Femur (tissue), 1 donor: ENCODE results near the gene NUB1.

ENCODE experiments used
- DNase-seq: peaks from one replicate; pipeline ENCODE4 v3.0.0-alpha.2; 2017

The NUB1 gene

DNA sequence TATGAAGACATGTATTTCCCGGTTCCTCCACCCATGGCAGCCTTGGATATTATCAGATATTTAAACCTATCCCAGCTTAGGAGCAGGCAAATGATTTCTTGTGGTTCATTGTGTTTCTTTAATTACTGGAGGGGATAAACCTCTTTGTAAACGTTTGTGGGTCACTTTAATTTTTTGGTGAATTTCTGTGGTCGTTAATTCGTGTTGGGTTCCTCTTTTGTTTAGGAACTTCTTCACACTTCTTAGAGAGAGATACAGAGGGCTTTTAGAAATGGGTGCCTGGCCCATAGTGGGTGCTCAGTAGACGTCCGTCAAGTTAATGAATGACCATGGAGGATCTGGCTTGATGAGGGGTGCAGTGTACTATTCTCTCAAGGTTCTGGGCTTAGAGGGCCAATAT, 27.2 kb upstream of the NUB1 start:
- DNase-seq, result no peak

DNA sequence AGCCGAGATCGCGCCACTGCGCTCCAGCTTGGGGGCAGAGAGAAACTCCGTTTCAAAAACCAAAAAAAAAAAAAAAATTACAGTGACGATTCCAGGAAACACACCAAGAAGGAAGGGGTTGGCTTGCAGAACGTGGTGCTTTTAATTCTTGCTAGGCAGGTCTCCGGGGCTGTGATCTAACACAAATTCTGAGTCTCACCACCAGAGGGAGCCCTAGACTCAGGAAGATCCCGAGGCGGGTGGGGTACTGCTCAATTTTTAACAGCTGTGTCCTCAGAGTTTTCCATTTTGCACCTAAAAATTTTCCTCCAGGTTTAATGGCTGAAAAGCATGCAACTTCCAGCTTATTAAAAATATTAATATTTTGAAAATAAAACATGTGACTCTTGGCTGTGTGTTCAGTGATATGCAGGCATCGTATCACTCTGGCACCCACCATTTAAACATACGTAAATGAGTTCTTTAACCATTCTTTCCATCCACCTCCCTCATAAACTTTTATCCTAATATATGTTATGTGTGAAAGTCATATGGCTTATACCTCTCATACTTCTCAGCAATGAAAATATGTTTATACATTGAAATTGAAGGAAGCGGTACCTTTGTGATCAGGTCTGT, 26.5 kb upstream of the NUB1 start:
- DNase-seq, result peak; percentile 81

DNA sequence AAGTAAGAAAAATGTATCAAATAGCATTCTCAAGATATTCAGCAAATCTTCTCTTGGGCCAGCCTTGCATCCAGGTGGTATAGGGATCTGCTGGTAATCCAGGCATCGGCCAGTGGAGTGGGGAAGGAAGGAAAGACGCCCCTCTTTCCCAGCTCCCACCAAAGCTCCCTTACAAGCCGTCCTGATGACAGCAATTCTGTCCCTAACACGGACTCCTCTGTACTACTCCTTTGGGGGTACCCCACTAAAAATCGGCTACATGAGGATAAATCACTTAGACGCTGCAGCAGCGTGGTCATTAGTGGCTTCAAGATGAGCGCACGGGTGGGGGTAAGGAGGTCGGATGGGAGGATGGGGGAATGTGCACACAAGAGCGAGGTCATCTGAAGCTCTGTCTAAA, 24.7 kb upstream of the NUB1 start:
- DNase-seq, result no peak

- no peak for DNase-seq
Measured at GRCh38 chr7:151317936-151318335, 23.7 kb upstream of the NUB1 start.

- no peak for DNase-seq
Measured at GRCh38 chr7:151319189-151319588, 22.4 kb upstream of the NUB1 start.

GRCh38 chr7:151320263-151320845, 21.3 kb upstream of the NUB1 start:
- no peak for DNase-seq

- no peak for DNase-seq
Measured at GRCh38 chr7:151321341-151321740, 20.3 kb upstream of the NUB1 start.

GRCh38 chr7:151322906-151323305, 18.7 kb upstream of the NUB1 start:
- no peak for DNase-seq

DNA sequence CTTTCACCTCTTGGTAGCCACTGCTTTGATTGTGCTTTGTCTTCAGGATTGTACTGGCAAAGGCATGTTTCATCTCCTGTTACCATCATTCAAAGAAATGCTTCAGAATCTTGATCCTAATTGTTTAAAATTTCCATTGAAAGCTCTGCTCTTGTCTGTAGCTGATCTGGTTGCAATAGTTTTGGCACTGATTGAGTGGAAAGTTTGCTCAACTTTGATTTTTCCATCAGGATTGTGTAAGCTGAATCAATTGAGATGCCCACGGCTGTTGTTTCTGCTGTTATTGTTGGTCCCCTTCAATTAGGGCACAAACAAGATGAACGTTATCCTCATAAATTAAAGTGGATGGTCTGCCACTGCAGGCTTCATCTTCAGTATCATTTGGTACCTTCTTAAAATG, 14.6 kb upstream of the NUB1 start:
- no peak for DNase-seq

GRCh38 chr7:151327659-151328058, 14.0 kb upstream of the NUB1 start:
- DNase-seq, result no peak

GRCh38 chr7:151330181-151330580, 11.4 kb upstream of the NUB1 start:
- DNase-seq, result no peak

- no peak for DNase-seq
Measured at GRCh38 chr7:151330661-151331060, 11.0 kb upstream of the NUB1 start.

DNA sequence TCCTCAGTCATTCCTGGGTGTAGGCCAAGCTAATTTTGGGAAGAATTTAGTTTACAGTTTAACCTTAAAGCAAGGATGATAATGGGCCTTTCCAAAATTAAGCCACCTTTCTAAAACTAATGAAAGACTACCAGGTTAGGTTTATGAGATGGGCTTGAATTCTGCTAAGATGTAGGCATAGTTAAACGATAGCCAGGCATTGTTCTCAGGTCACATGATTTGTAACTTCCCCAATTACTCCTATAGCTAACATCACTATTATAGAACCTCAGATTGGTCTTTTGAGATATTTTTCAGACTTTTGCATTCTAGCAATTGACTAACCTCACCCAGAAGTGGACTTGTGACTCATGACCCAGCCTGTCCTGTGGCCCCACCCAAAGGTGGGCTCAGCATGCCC, 7.0 kb upstream of the NUB1 start:
- no peak for DNase-seq

- DNase-seq, result no peak
Measured at GRCh38 chr7:151336027-151336708, 5.4 kb upstream of the NUB1 start.

GRCh38 chr7:151337346-151337745, 4.3 kb upstream of the NUB1 start:
- no peak for DNase-seq

GRCh38 chr7:151338809-151339208, 2.8 kb upstream of the NUB1 start:
- DNase-seq, result no peak

DNA sequence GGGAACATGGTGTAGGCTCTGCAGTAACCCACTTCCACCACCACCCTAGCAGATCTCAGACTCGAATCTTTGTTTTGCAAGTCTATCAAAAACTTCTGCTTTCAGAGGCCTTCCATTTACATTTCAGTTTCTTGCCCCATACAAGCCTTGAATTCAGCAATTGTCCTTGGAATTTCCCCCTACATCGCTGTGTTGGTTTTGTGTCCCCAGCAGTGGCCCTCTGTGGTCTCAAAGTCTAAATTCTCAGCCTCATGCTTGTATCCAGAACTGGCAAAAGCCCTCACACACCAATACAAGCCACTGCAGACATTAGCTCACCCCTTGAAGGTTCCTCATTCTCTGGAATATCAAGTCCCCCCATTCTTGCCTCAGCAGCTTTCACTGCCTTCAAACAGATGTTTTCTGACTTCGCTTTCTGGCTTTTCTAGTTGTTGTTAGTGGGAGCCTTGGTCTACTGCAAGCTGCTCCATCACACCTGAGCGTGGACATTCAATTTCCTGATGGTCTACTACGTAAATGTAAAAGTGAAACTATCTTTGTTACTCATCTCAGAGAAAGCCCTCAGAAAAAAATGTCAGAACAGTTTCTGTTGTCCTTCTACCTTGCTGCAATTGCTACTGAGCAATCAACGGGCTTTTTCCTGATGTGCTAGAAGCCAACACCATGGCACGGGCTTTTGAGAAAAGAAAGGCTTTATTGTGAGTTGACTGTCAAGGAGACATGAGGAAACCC, 1.8 kb upstream of the NUB1 start:
- no peak for DNase-seq

GRCh38 chr7:151340794-151341356, 737 bp upstream of the NUB1 start:
- DNase-seq, result no peak

- DNase-seq, result no peak
Measured at GRCh38 chr7:151342102-151342646, 562 bp downstream of the NUB1 start.

DNA sequence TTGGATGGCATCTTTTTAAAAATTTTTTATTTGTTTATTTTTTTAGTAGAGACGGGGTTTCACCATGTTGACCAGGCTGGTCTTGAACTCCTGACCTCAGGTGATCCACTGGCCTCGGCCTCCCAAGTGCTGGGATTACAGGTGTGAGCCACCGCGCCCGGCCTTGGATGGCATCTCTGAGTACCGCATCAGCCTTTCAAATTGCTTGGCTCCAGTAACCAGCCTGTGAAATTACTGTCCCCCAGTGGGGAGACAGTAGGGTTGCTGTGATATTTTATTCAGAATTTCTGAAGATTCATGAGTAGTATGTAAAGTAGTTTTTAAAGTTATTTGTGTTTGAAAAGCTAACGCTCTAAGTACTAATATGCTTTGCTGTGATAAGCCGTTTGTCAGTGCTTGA, 1.2 kb downstream of the NUB1 start:
- no peak for DNase-seq

- DNase-seq, result no peak
Measured at GRCh38 chr7:151343516-151343915, 1.9 kb downstream of the NUB1 start.

DNA sequence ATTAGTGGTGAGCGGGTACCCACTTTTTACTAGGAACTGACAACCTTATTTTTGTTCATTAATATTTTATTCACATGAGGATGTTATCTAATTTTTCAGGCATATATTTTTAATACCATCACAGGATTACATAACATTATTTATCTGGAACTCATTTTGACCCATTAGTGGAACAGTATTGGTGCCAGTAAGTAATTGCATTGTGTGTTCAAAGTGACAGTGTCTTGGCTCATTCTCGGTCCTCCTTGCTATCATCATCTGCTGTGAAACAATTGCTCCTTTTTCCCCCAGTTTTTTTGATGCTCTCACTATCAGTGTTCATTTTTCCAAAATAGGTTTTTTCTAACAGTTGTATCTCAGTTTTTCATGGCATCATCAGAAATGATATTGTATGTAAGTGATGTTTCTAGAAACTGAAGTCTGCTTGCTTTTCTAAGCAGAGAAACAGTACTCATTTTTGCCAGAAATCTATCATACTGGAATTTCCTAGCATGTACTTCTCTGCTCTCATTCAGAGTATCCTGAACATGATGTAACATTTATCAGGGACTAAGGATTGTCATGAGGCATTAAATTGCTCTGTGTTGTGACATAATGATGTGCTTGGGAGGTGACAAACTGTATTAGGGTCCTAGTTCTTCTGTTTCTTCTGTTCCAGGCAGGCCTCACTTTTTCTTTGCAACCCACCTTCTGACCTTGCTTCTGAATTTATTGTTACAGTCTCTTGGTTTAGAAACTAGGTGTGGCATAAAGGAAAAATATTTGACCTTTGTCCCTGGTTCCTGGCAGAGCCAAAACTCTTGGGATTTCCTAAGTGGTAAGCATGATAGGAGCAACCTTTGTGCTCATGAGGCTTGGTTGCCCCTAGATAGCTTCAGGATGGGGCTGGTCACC, 4.2 kb downstream of the NUB1 start:
- no peak for DNase-seq
